ELF-1 (cell line): ENCODE measurements around the gene TMEM106A.
"Not testable (repeated sequence)": the region's sequence is repeated elsewhere in the genome, so short reads cannot be mapped to it uniquely, and the experiment has no call there.

ENCODE experiments used
- DNase-seq: peaks from one replicate; pipeline ENCODE4 v3.0.0-alpha.2; 2016; ENCODE audit warnings: low read depth, low spot score

TMEM106A gene

DNA sequence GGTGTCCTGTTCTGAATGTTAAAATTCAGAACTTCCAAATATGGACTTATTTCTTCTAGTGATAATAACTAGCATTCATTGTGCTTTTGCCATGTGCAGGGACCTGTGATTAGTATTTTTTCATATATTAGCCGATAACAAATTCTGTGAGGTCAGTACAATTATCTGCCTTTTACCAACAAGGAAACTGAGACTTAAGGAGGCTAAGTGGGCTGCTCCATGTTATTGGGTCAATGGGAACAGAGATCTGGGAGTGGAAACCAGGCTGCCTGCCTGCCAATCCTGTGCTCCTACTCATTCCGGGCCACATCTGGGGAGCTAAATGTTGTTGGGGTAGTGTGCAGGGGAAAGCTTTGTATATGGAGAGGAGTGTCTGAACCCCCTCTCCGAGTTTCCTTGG, 3.7 kb downstream of the TMEM106A start:
- no peak for DNase-seq

DNA sequence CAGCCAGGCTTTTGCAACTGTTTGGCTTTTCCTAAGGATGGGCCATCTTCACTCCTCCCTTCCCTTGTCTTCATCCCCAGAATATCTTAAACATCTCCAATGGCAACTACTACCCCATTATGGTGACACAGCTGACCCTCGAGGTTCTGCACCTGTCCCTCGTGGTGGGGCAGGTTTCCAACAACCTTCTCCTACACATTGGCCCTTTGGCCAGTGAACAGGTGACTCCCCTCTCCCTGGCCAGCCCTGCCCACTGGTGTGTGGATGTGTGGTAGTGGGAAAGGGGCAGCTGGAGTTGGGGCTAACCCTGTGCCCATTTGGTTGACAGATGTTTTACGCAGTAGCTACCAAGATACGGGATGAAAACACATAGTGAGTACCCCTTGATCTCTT, 4.7 kb downstream of the TMEM106A start:
- DNase-seq: no peak

DNA sequence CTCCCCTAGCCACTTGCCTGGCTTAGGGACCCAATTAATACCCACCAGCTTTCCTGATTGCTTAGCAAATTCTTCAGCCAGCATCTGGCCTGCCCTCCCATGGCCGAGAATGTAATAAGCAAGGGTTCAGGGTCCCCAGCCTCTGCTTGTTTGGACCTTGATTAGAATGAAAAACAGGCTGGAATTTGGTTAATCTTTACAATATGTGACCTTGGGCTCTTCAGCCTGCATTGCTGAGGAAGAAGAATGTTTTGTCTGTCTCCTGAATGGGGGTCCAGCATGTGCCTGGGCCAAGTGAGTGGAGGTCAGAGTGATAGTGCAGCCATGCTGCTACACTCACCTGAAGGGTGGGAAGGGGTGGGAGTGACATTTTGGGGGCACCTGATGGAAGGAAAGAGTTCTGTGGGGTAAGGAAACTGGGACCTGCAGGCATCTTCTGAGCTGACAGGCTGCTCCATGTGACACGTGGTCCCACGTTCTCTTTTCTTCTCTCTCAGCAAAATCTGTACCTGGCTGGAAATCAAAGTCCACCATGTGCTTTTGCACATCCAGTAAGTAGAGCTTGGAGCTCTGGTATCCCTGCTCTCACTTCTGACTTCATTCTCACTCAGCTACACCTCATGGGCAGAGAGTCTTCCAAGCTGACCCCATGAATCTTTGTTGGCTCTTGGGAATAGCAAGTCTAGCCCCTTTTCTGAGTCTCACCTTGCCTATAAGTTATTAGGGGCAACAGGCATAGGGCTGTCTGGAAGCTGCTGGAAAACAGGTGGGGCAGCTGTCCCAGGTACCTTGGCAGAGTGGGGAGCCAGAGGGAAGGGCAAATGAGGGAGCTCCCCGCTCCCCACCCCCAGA, 5.3 kb downstream of the TMEM106A start:
- DNase-seq: no peak

DNA sequence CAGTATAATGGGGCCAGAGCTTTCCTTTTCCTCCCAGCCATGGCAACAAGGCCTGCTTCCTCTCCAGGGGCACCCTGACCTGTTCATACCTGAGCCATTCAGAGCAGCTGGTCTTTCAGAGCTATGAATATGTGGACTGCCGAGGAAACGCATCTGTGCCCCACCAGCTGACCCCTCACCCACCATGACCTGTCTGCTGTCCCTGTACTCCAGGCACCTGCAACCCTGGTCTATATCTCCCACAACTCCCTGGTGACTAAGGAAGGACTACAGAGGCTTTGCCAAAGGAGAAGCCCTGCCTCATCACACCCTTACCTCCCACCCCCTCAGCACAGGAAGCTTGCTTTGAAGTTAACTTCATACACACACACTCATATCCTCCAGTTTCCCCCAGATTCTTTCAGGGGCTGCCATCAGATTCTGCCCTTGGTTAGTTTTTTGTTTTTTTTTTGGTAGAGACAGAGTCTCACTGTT, 6.0 kb downstream of the TMEM106A start:
- no peak for DNase-seq

DNA sequence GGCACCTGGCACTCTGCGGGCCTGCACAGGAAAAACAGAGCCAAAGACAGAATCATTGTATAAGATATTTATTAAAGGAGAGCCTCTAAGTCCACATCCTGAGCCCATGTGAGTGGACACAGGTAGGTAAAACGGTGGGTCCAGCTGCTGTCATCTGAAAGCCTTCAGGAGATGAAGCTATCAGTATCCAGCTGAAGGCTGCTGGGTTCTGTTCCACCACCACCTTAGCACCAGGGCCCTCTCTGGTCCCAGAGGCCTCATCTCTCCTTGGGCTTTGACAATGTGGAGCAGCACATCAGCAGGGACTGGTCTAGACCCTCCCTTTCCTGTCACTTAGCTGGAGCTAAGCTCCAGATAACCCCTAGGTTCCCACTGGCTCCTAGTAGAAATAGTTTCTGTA, 7.3 kb downstream of the TMEM106A start:
- DNase-seq: no peak

DNA sequence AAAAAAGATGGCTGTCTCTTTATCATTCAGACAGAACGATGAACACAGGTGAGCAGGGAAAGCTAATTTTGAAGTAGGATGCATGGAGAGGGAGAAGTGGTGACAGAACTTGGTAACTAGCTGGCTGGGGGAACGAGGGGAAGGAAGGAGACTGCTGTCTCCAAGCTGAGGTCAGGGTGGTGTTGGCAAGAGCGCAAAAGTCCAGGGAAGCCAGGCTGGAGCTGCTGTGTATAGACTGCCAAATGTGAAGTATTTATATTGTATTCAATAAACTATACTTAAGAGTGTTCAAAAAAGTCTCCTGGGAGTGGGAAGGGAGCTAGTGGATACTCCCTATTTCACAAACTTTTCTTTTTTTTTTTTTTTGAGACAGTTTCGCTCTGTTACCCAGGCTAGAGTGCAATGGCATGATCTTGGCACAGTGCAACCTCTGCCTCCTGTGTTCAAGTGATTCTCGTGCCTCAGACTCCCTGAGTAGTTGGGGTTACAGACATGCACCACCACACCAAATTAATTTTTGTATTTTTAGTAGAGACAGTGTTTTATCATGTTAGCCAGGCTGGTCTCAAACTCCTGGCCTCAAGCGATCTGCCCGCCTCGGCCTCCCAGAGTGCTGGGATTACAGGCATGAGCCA, 8.2 kb downstream of the TMEM106A start:
- no peak for DNase-seq

DNA sequence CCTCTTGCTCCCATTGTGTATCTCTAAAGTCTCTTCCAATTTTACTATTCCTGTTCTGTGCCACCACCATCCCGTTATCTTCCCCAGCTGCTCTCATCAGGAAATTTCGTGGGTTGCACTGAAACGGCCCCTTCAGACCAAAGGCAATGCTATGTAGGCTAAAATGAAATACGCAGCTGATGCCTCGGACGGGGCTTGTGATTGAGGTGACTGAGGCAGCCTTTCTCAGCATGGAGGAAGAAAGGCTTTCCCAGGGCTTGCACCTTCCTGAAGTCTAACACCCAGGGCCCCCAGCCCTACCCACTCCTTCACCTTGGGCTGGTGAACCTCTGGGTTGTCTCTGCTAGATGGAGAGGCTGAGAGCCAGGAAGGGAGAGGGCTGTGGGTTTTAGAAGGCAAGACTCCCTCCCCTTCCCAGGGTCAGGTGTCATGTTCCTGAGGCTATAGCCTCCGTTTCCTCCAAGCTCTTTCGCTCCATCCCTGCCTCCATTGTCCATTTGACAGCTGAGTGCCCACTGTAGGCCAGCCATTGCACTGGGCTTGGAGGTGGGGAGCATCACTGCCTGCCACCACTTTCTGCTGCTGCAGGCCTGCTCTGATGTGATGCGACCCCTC, 8.9 kb downstream of the TMEM106A start:
- no peak for DNase-seq

DNA sequence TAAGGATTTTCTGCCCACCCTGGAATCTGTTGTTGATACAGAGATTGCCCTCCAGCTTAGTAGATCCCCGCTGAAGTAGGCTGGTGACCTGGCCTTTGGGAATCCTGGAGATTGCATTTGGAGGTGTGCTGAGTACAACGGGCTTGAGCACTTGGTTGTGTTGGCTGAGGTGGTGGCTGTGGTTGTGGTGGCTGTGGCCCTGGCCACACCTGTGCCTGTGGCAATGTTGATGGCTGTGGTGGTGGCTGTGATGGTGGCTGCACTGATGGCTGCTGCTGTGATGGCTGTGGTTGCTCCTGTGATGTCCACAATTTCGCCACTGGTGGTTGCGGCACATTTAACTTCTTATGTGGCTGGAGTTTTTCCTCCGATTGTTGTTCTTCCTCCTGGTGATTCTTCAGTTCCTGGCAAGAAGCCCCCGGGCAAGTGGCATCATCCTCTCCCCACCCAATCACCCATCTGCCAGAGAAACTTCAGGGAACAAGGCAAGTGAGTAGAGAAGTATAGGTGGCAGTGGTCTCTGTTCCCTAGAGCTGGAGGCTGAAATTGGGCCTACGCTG, 12.6 kb downstream of the TMEM106A start:
- DNase-seq: no peak

DNA sequence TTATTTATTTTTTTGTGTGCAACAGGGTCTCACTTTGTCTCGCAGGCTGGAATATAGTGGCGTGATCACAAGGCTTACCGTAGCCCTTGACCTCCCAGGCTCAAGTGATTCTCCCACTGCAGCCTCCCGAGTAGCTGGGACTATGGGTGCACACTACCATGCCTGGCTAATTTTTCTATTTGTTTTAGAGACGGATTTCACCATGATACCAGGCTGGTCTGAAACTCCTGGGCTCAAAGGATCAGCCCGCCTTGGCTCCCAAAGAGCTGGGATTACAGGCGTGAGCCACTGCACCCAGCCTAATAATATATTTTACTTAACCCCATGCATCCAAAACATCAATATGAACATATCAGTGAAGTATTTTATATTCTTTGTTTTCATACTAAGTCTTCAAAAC, 14.7 kb downstream of the TMEM106A start:
- DNase-seq: no peak

DNA sequence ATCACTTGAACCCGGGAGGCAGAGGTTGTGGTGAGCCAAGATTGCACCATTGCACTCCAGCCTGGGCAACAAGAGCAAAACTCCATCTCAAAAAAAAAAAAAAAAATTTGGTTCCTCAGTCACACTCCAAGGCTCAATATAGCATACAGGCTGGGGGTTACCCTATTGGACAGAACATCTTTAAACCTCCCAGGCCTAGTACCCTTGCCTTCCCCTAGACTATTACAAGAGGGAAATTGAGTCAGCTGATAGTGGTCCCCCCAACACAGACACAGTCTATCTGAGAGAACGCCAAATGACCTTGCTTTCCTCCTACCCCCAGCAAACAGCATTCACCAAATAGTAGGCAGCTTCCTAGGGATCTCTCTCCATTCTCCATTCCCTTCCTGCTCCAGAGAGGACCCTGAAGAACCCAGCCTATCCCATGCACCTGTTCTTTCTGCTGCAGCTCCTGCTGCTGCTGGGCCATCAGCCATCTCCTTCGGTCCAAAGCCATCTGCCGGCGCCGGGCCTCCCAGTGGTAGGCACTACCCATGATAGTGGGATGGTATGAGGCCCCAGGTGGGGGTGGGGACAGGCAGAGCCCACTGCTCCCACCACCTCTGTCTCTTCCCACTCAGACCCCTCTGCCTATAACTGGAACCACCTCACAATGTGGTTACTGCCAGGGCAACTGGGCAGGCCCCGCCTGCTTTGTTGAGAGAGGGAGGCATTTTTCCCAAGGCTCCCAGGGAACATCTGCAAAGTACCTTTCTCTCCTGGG, 16.5 kb downstream of the TMEM106A start, which contains the start of gene CCDC200:
Gene CCDC200, minus strand, starts transcription at position 604 of the 763 bp plus-strand sequence. Its CDS starts 69 bp downstream, at position 535.
- DNase-seq: not testable (repeated sequence)

DNA sequence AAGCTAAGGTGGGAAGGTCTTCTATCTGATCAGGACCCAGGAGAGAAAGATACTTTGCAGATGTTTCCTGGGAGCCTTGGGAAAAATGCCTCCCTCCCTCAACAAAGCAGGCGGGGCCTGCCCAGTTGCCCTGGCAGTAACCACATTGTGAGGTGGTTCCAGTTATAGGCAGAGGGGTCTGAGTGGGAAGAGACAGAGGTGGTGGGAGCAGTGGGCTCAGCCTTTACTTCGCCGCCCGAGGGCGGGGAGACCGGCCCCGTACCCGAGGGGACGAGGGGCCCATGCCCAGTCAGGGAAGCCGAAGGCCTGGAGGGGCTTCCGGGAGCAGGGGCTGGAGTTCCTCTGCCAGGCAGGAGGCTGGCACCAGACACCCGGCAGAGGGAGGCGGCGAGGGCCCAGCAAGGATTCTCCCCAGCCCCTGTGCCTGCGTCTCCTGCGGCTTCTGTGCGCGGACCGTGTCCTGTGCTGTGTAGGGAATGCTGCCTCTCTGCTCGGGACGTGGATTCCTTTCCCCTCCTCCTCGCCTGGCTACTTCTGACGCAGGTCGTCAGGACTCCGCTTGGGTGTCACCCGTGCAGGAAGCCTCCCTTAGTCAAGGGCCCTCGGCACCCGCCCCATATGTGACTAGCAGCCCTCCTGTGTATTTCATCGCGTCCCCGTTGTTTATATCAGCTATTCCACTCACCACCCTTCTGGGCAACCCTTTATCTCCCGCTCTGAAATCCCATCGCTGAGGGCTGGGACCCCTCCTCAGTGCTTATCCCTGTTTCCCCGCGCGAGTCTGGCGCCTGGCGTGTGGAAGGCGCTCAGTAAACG, 19.7 kb downstream of the TMEM106A start:
- DNase-seq: not testable (repeated sequence)

DNA sequence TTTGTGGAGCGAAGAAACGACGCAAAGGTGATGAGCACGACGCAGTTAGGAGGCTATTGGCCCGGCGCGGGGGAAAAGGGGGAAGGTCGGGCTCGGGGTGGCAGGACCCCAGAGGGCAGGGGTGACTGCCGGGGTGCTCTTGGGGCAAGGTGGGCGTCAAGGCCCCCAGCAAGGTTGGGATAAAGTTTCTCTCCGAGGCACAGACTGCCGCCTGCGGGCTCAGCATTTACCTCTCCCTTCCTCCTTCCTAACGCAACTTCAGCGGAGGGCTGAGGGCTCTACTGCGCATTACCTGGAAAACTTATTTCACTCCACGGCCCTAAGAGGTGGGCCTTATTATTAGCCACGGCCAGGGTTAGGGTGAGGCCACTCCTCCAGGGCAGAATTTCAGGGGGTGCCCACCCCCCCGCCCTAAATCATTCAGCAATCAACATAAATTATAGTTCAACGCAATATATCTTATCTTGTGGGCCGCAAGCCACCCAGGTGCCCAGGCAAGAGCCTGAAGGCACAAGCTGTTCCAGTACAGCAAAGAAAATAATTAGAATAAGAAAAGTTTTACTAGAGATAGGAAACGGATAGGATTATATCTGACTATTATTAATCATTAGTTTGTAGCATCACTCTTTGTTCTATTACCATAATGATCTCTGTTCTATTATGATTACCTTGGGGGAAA, 20.5 kb downstream of the TMEM106A start:
- not testable (repeated sequence) for DNase-seq

DNA sequence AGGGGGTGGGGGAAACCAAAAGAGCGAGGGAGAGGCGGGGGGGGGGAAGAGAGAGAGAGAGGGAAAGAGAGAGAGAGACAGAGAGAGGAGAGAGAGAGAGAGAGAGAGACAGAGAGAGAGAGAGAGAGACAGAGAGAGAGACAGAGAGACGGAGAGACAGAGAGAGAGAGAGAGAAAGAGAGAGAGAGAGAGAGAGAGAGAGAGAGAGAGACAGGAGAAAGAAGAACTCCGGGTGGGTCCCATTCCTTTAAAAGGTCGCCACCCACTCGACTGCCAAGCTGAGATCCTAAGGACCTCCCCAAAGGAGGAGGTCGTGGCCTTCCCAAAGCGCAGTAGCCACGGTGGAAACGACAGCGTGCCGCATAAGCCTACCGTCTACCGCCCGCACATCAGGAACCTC, 21.6 kb downstream of the TMEM106A start:
- not testable (repeated sequence) for DNase-seq

DNA sequence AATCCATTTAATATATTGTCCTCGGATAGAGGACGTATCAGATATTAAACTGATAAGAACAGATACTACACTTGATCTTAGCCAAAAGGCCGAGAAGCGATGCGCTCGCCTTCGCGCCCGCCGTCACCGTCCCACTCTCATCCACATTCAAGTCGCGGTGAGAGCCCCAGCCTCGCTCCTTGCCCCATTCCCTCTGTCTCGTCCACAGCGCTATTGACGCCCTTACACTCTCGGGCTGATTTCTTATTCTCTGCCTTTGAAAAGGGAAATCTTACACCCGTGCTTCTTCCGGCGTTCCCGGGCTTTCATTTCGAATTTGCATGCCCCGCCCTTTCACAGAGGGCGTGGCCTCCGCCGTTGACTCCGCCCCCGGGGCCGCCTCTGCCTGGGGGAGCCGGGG, 22.2 kb downstream of the TMEM106A start, which contains the start of gene RNU2-1:
Gene RNU2-1, minus strand, starts transcription at position 101 of the 400 bp plus-strand sequence.
- DNase-seq: not testable (repeated sequence)

DNA sequence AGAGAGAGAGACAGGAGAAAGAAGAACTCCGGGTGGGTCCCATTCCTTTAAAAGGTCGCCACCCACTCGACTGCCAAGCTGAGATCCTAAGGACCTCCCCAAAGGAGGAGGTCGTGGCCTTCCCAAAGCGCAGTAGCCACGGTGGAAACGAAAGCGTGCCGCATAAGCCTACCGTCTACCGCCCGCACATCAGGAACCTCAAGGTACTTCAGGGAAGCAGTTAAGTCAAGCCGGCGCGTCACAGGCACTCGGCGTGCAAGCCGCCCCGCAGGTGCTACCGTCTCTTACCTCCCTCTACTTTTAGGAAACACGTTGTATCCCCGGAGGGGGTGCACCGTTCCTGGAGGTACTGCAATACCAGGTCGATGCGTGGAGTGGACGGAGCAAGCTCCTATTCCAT, 27.9 kb downstream of the TMEM106A start:
- DNase-seq: not testable (repeated sequence)

DNA sequence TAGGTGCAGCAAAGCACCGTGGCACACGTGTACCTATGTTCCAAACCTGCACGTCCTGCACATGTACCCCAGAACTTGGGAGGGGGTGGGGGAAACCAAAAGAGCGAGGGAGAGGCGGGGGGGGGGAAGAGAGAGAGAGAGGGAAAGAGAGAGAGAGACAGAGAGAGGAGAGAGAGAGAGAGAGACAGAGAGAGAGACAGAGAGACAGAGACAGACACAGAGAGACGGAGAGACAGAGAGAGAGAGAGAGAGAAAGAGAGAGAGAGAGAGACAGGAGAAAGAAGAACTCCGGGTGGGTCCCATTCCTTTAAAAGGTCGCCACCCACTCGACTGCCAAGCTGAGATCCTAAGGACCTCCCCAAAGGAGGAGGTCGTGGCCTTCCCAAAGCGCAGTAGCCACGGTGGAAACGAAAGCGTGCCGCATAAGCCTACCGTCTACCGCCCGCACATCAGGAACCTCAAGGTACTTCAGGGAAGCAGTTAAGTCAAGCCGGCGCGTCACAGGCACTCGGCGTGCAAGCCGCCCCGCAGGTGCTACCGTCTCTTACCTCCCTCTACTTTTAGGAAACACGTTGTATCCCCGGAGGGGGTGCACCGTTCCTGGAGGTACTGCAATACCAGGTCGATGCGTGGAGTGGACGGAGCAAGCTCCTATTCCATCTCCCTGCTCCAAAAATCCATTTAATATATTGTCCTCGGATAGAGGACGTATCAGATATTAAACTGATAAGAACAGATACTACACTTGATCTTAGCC, 29.1 kb downstream of the TMEM106A start:
- not testable (repeated sequence) for DNase-seq

DNA sequence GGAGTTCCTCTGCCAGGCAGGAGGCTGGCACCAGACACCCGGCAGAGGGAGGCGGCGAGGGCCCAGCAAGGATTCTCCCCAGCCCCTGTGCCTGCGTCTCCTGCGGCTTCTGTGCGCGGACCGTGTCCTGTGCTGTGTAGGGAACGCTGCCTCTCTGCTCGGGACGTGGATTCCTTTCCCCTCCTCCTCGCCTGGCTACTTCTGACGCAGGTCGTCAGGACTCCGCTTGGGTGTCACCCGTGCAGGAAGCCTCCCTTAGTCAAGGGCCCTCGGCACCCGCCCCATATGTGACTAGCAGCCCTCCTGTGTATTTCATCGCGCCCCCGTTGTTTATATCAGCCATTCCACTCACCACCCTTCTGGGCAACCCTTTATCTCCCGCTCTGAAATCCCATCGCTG, 34.8 kb downstream of the TMEM106A start:
- not testable (repeated sequence) for DNase-seq
